K562 (cell line): ENCODE measurements around the gene ZBTB16. TPM values are rescaled to one million over a fixed set of nuclear protein-coding genes. Genes with fewer than 3 reads are reported as not detected.
A peak's percentile ranks its signal among the peaks of the same experiment; 100 is the strongest.

Experiments used
- ATAC-seq: fragments of 200-7000 bp; cut with Tn5 transposase; 3 replicates; pipeline ENCODE4 v1.9.1; 2020; ENCODE audit warnings: moderate library complexity
- BruUV-seq: library from RNA; stranded (reverse); fragments of 400-500 nt; replicated peaks from 2 replicates; lab custom pipeline; 2021; lab: Mats Ljungman, UMichigan
- CTCF ChIA-PET: fragments of 300-600 bp; formaldehyde crosslinking; extraction: SDS; loops from one replicate; lab custom pipeline; 2021; ENCODE audit warnings: low intra/inter-chr PET ratio; lab: Yijun Ruan, JAX
- POLR2A ChIA-PET: fragments of 300-600, 350-650 bp; sonication (Branson Sonifier 250); formaldehyde crosslinking; extraction: SDS; loops from one replicate; lab custom pipeline; 2021; ENCODE audit warnings: antibody characterized with exemption, inconsistent platforms; lab: Yijun Ruan, JAX
- DNase-seq, 4 experiments: peaks; one replicate each; pipeline versions ENCODE4 v3.0.0 to v3.0.0-alpha.2; 2011 to 2018; ENCODE audit warnings: low spot score in 3 of 4, mixed read lengths in 3 of 4; ENCODE audit errors: extremely low read depth in 1 of 4
- FAIRE-seq: peaks from 2 replicates; lab custom pipeline; 2011; peaks lifted over from hg19 to GRCh38; lab: Jason Lieb, UNC
- H2AFZ ChIP-seq: 2 replicates; pipeline ENCODE4 v1.6.0; 2011; ENCODE audit warnings: low read depth, low read length, control low read depth, inconsistent platforms
- H3K27ac ChIP-seq: fragments of 200-600 bp; 3 replicates; pipeline ENCODE4 v1.8.0; 2011; ENCODE audit warnings: low read depth, mild to moderate bottlenecking, control low read depth, inconsistent platforms, low read length, moderate library complexity, mixed read lengths; ENCODE audit errors: extremely low read depth
- H3K27me3 ChIP-seq, 2 experiments: fragments of 300-600 bp in 1 of 2; 2 replicates in 1 of 2; 3 replicates in 1 of 2; pipeline versions ENCODE4 v1.6.0 to v1.8.0; 2011; ENCODE audit warnings: inconsistent platforms in 2 of 2, low read length in 2 of 2, mild to moderate bottlenecking in 1 of 2, mixed read lengths in 1 of 2, moderate library complexity in 1 of 2; ENCODE audit not compliant: control insufficient read depth in 2 of 2, insufficient read depth in 2 of 2
- H3K36me3 ChIP-seq: fragments of 300-600 bp; 3 replicates; pipeline ENCODE4 v1.8.0; 2011; ENCODE audit warnings: mild to moderate bottlenecking, low read length, inconsistent platforms; ENCODE audit not compliant: control insufficient read depth, insufficient read depth
- H3K4me1 ChIP-seq, 2 experiments: fragments of 200-600 bp in 1 of 2; replicated peaks in 1 of 2; 2 replicates in 1 of 2; 3 replicates in 1 of 2; pipeline versions ENCODE4 v1.5.1 to v1.8.0; 2011; ENCODE audit warnings: inconsistent platforms in 2 of 2, low read length in 2 of 2, mild to moderate bottlenecking in 1 of 2, mixed read lengths in 1 of 2, moderate library complexity in 1 of 2; ENCODE audit not compliant: control insufficient read depth in 2 of 2, insufficient read depth in 2 of 2
- H3K4me2 ChIP-seq: 2 replicates; pipeline ENCODE4 v1.6.1; 2011; ENCODE audit warnings: low read length, control low read depth, inconsistent platforms, mixed read lengths; ENCODE audit not compliant: insufficient read depth
- H3K4me3 ChIP-seq: fragments of 200-600 bp; sonication (generic), shearing (Covaris generic); 2 replicates; pipeline ENCODE4 v1.5.1; 2016; ENCODE audit warnings: control low read depth, inconsistent platforms
- H3K79me2 ChIP-seq: fragments of 200-600 bp; 3 replicates; pipeline ENCODE4 v1.8.0; 2011; ENCODE audit warnings: low read length, inconsistent platforms; ENCODE audit not compliant: control insufficient read depth, insufficient read depth
- H3K9ac ChIP-seq, 2 experiments: 2 replicates each; pipeline versions ENCODE4 v1.6.0 to v1.6.1; 2011; ENCODE audit warnings: low read depth in 2 of 2, low read length in 2 of 2, control low read depth in 1 of 2, inconsistent platforms in 1 of 2, mild to moderate bottlenecking in 1 of 2, mixed read lengths in 1 of 2; ENCODE audit not compliant: insufficient read depth in 1 of 2
- H3K9me1 ChIP-seq: one replicate; pipeline ENCODE4 v1.6.0; 2011; ENCODE audit warnings: inconsistent platforms, mild to moderate bottlenecking, low read length, moderate library complexity; ENCODE audit not compliant: control insufficient read depth, insufficient read depth
- H3K9me3 ChIP-seq: replicated peaks from 2 replicates; pipeline ENCODE4 v1.5.1; 2011; ENCODE audit warnings: low read depth, low read length, inconsistent platforms; ENCODE audit not compliant: control insufficient read depth, insufficient read depth
- H4K20me1 ChIP-seq: replicated peaks from 2 replicates; pipeline ENCODE4 v1.6.1; 2011; ENCODE audit warnings: low read length, inconsistent platforms, mixed read lengths; ENCODE audit not compliant: control insufficient read depth, insufficient read depth
- ARHGAP35 ChIP-seq: fragments of 450-650 bp; IDR thresholded peaks from 2 replicates; pipeline ENCODE4 v1.6.1; 2018; ENCODE audit not compliant: partially characterized antibody
- FOSL1 ChIP-seq: fragments of 200-800 bp; sonication (Bioruptor generic); conservative IDR thresholded peaks from 2 replicates; pipeline ENCODE4 v1.6.1; 2016; ENCODE audit warnings: missing genetic modification characterization, missing compliant biosample characterization
- HDAC3 ChIP-seq: fragments of 450-650 bp; IDR thresholded peaks from 2 replicates; pipeline ENCODE4 v1.6.1; 2018; ENCODE audit warnings: borderline replicate concordance, mild to moderate bottlenecking, moderate library complexity; ENCODE audit not compliant: partially characterized antibody
- HNRNPUL1 ChIP-seq: fragments of 200-400 bp; formaldehyde crosslinking; IDR thresholded peaks from 2 replicates; pipeline ENCODE4 v1.6.1; 2017; ENCODE audit warnings: low read length
- PHF21A ChIP-seq: fragments of 450-650 bp; IDR thresholded peaks from 2 replicates; pipeline ENCODE4 v1.6.1; 2017; ENCODE audit warnings: low read depth, borderline replicate concordance
- SMARCA4 ChIP-seq: fragments of 450-650 bp; IDR thresholded peaks from 2 replicates; pipeline ENCODE4 v1.6.1; 2016
- THRAP3 ChIP-seq: fragments of 450-650 bp; IDR thresholded peaks from 2 replicates; pipeline ENCODE4 v1.6.1; 2016; ENCODE audit warnings: mild to moderate bottlenecking, inconsistent platforms, borderline replicate concordance
- ZNF668 ChIP-seq: fragments of 250-450 bp; sonication (Bioruptor Pico); IDR thresholded peaks from 2 replicates; pipeline ENCODE4 v1.8.0; 2022; ENCODE audit warnings: mild to moderate bottlenecking, inconsistent platforms
- whole genome bisulfite sequencing: fragments of 100-300 bp; shearing (Covaris generic); methylation state at CpG from one replicate; pipeline ENCODE4 v1.1.6; 2016; ENCODE audit warnings: low coverage, mixed read lengths; ENCODE audit not compliant: insufficient coverage; ENCODE audit errors: missing lambda C conversion rate; 5-methylcytosine and 5-hydroxymethylcytosine counted together
- in situ Hi-C: fragments of 300-500 bp; cut with MboI; formaldehyde crosslinking; loops from 4 replicates; pipeline ENCODE4 v1.15.0; 2018; ENCODE audit warnings: inconsistent platforms, mixed read lengths
- intact Hi-C: fragments of 100-400 bp; cut with micrococcal nuclease; formaldehyde crosslinking; loops from 2 replicates; pipeline ENCODE4 v1.14.2; 2022
- polyA plus RNA-seq, 8 experiments: library from polyadenylated mRNA; depleted of rRNA in 4 of 8; stranded (reverse) in 5 of 8; unstranded in 3 of 8; fragments of >200 nt; fragmentation: Nextera tagmentation in 2 of 8; fragmentation: Illumina TruSeq in 1 of 8; extraction: Ambion mirVana in 2 of 8; extraction: Trizol in 1 of 8; gene quantifications; 2 replicates each; pipeline versions ENCODE4 v1.2.1 to v1.2.3, GENCODE V29; 2011 to 2014; ENCODE audit warnings: inconsistent platforms in 1 of 8, missing spikeins in 1 of 8
- total RNA-seq, 7 experiments: library from RNA; depleted of rRNA in 6 of 7; stranded (reverse); fragments of >200 nt in 6 of 7; fragmentation: Illumina TruSeq in 2 of 7; extraction: Trizol in 2 of 7; gene quantifications; 2 replicates each; pipeline versions ENCODE4 v1.2.1 to v1.2.3, GENCODE V29; 2011 to 2021; ENCODE audit warnings: low replicate concordance in 1 of 7
- TF ChIP-seq, protein P1 (sequence below): fragments of 250-450 bp; sonication (Bioruptor Pico); IDR thresholded peaks from 2 replicates; pipeline ENCODE4 v1.6.1; 2021; ENCODE audit warnings: mild to moderate bottlenecking
- TF ChIP-seq, protein P2 (sequence below): sonication (generic); IDR thresholded peaks from 2 replicates; pipeline ENCODE4 v1.6.1; 2016
- TF ChIP-seq, protein P3 (sequence below): fragments of 450-650 bp; IDR thresholded peaks from 2 replicates; pipeline ENCODE4 v1.6.1; 2017; ENCODE audit warnings: antibody characterized with exemption, mild to moderate bottlenecking
- TF ChIP-seq, protein P4 (sequence below): fragments of 250-450 bp; sonication (Bioruptor Pico); IDR thresholded peaks from 2 replicates; pipeline ENCODE4 v1.5.0; 2022; ENCODE audit warnings: mild to moderate bottlenecking
- TF ChIP-seq, protein P5 (sequence below): fragments of 250-450 bp; sonication (Bioruptor Pico); IDR thresholded peaks from 2 replicates; pipeline ENCODE4 v1.8.0; 2021; ENCODE audit warnings: borderline replicate concordance, mild to moderate bottlenecking, moderate library complexity; ENCODE audit not compliant: poor library complexity, severe bottlenecking

The ZBTB16 gene
- total and polyA plus RNA-seq, 9 of the 15 experiments (the other 6 are each of a cell fraction or from before 2014, with no cell fraction given), result 0.06 to 0.40 (median 0.24) TPM; not detected in 4

DNA sequence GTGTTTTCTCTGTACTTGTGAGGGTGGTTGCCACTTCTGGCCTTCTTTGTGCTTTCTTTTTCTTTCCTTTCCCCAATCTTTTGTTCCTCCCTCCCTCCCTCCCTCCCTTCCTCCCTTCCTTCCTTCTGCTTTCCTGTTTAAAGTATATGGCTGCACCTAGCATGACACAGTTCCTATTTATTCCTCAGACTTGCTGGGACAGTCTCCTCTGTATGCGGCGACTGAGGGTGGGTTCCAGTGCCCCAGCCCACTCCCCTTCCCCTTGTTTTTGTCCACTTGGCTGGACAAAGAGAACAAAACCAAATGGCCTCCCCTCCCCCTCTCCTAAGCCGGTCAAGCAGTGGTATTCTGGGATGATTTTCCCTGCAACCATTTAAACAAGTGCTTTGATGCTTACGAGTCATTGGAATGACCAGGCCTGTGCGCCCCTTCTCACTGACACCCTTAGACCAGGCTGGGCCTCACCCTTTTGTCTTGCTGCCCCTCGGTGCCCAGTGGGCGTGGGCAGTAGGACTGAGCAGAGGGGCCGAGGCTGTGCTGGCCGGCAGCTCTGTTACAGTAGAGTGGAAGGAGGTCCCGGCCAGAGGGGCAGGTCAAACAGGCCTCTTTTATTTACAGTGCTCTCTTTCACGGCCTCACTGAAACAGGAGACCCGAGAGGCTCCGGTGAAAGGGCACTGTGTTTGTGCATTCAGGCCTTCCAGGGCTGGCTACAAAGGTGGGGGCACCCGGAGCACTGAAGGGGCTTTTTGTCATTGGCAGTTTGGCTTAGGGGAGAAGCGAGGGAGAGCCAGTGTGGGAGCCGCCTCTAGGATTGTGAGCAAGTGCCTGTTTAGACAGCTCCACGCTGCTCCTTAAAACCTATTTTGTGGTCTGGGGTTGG is 32.2 kb downstream of the ZBTB16 start:
- FAIRE-seq (no peak), DNase-seq (no peak), ATAC-seq (peak; percentile 22; the same call in 1 of the 3 replicates)
- WGBS, result 15% methylated on average over 16 of the region's 17 CpGs
- Histone ChIP-seq H4K20me1 (no peaks in the 10 kb centered on the region), H3K4me1 (no peaks in the 10 kb centered on the region; a peak in 1 of 5 replicates), H3K9me1 (no peaks in the 10 kb centered on the region), H3K36me3 (no peaks in the 10 kb centered on the region), H3K9ac (no peak overlapping the region), H3K4me2 (no peak overlapping the region), H3K27ac (no peak overlapping the region), H3K9me3 (no peaks in the 10 kb centered on the region), H2AFZ (no peak overlapping the region), H3K27me3 (peaks cover 8 to 42% of the 10 kb centered on the region in 2 experiments), H3K4me3 (no peak overlapping the region), H3K79me2 (no peaks in the 10 kb centered on the region)
- intact Hi-C loops (no loop called here), in situ Hi-C loops (no loop called here)
- CTCF ChIA-PET, result no interaction called here
- no TSS peak for BruUV-seq
- POLR2A ChIA-PET, result interaction anchor here (0.6 kb wide), 1 partner anchor 10 kb away, joined by 3 read pairs; no protein-coding TSS in a partner anchor
- TF ChIP-seq ZNF668 (no peak), HDAC3 (no peak), HNRNPUL1 (no peak), SMARCA4 (no peak), FOSL1 (tag) (no peak), ARHGAP35 (no peak), PHF21A (no peak), THRAP3 (no peak)
- TF ChIP-seq, protein P1, sequence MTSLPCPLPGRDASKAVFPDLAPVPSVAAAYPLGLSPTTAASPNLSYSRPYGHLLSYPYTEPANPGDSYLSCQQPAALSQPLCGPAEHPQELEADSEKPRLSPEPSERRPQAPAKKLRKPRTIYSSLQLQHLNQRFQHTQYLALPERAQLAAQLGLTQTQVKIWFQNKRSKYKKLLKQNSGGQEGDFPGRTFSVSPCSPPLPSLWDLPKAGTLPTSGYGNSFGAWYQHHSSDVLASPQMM (CRISPR knock-in tag), result no peak
- TF ChIP-seq, protein P2, sequence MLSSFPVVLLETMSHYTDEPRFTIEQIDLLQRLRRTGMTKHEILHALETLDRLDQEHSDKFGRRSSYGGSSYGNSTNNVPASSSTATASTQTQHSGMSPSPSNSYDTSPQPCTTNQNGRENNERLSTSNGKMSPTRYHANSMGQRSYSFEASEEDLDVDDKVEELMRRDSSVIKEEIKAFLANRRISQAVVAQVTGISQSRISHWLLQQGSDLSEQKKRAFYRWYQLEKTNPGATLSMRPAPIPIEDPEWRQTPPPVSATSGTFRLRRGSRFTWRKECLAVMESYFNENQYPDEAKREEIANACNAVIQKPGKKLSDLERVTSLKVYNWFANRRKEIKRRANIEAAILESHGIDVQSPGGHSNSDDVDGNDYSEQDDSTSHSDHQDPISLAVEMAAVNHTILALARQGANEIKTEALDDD, result no peak
- TF ChIP-seq, protein P3, sequence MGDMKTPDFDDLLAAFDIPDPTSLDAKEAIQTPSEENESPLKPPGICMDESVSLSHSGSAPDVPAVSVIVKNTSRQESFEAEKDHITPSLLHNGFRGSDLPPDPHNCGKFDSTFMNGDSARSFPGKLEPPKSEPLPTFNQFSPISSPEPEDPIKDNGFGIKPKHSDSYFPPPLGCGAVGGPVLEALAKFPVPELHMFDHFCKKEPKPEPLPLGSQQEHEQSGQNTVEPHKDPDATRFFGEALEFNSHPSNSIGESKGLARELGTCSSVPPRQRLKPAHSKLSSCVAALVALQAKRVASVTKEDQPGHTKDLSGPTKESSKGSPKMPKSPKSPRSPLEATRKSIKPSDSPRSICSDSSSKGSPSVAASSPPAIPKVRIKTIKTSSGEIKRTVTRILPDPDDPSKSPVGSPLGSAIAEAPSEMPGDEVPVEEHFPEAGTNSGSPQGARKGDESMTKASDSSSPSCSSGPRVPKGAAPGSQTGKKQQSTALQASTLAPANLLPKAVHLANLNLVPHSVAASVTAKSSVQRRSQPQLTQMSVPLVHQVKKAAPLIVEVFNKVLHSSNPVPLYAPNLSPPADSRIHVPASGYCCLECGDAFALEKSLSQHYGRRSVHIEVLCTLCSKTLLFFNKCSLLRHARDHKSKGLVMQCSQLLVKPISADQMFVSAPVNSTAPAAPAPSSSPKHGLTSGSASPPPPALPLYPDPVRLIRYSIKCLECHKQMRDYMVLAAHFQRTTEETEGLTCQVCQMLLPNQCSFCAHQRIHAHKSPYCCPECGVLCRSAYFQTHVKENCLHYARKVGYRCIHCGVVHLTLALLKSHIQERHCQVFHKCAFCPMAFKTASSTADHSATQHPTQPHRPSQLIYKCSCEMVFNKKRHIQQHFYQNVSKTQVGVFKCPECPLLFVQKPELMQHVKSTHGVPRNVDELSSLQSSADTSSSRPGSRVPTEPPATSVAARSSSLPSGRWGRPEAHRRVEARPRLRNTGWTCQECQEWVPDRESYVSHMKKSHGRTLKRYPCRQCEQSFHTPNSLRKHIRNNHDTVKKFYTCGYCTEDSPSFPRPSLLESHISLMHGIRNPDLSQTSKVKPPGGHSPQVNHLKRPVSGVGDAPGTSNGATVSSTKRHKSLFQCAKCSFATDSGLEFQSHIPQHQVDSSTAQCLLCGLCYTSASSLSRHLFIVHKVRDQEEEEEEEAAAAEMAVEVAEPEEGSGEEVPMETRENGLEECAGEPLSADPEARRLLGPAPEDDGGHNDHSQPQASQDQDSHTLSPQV, result no peak
- TF ChIP-seq, protein P4, sequence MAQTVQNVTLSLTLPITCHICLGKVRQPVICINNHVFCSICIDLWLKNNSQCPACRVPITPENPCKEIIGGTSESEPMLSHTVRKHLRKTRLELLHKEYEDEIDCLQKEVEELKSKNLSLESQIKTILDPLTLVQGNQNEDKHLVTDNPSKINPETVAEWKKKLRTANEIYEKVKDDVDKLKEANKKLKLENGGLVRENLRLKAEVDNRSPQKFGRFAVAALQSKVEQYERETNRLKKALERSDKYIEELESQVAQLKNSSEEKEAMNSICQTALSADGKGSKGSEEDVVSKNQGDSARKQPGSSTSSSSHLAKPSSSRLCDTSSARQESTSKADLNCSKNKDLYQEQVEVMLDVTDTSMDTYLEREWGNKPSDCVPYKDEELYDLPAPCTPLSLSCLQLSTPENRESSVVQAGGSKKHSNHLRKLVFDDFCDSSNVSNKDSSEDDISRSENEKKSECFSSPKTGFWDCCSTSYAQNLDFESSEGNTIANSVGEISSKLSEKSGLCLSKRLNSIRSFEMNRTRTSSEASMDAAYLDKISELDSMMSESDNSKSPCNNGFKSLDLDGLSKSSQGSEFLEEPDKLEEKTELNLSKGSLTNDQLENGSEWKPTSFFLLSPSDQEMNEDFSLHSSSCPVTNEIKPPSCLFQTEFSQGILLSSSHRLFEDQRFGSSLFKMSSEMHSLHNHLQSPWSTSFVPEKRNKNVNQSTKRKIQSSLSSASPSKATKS, result no peak
- TF ChIP-seq, protein P5, sequence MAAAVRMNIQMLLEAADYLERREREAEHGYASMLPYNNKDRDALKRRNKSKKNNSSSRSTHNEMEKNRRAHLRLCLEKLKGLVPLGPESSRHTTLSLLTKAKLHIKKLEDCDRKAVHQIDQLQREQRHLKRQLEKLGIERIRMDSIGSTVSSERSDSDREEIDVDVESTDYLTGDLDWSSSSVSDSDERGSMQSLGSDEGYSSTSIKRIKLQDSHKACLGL, result no peak
